Suprapubic skin (tissue), 4 donors: ENCODE results near the gene CERS2. TPM values are rescaled to one million over a fixed set of nuclear protein-coding genes. Genes with fewer than 3 reads are reported as not detected.
A peak's percentile ranks its signal among the peaks of the same experiment; 100 is the strongest.

Experiments
- DNase-seq, 2 donors: peaks; one replicate each; pipeline ENCODE4 v3.0.0-alpha.2; 2019; ENCODE audit warnings: low spot score in 2 of 2
- H3K27ac ChIP-seq: fragments of 200-600 bp; sonication (generic); one replicate; pipeline ENCODE4 v1.5.1; 2019
- H3K27me3 ChIP-seq: fragments of 200-600 bp; sonication (generic); one replicate; pipeline ENCODE4 v1.5.1; 2019
- H3K36me3 ChIP-seq: fragments of 200-600 bp; sonication (generic); one replicate; pipeline ENCODE4 v1.5.1; 2019
- H3K4me1 ChIP-seq: fragments of 200-600 bp; sonication (generic); one replicate; pipeline ENCODE4 v1.5.1; 2019
- H3K4me3 ChIP-seq: fragments of 200-600 bp; sonication (generic); one replicate; pipeline ENCODE4 v1.5.1; 2019; ENCODE audit warnings: mild to moderate bottlenecking
- H3K9me3 ChIP-seq: fragments of 200-600 bp; sonication (generic); one replicate; pipeline ENCODE4 v1.5.1; 2019
- EP300 ChIP-seq: sonication (generic); formaldehyde crosslinking; IDR thresholded peaks from one replicate; pipeline ENCODE4 v1.6.1; 2017; ENCODE audit warnings: antibody characterized with exemption
- POLR2A ChIP-seq, 2 donors: fragments of 450-650 bp; IDR thresholded peaks; one replicate each; pipeline ENCODE4 v1.6.1; 2017; ENCODE audit warnings: antibody characterized with exemption in 2 of 2, mild to moderate bottlenecking in 2 of 2, moderate library complexity in 2 of 2
- POLR2AphosphoS5 ChIP-seq, 3 donors: sonication (generic); formaldehyde crosslinking; IDR thresholded peaks; one replicate each; pipeline ENCODE4 v1.6.1; 2017; ENCODE audit warnings: antibody characterized with exemption in 3 of 3
- WGBS: methylation state at CpG from one replicate; pipeline ENCODE4 v1.1.5; 2018; 5-methylcytosine and 5-hydroxymethylcytosine counted together
- total RNA-seq, 4 donors: library from RNA; depleted of rRNA; stranded (reverse); fragments of >200 nt; gene quantifications; one replicate each; pipeline ENCODE4 v1.1.0, GENCODE V29; 2016
- TF ChIP-seq, protein P1 (sequence below), 2 donors: fragments of 200-600 bp in 1 of 2; fragments of 450-650 bp in 1 of 2; sonication (generic) in 1 of 2; IDR thresholded peaks; one replicate each; pipeline ENCODE4 v1.5.1; 2016 to 2019; ENCODE audit warnings: antibody characterized with exemption in 2 of 2, mild to moderate bottlenecking in 1 of 2, moderate library complexity in 1 of 2

CERS2 gene
- total RNA-seq, 4 donors from 2014 or later: 46.5 to 57.9 (median 51.4) TPM

DNA sequence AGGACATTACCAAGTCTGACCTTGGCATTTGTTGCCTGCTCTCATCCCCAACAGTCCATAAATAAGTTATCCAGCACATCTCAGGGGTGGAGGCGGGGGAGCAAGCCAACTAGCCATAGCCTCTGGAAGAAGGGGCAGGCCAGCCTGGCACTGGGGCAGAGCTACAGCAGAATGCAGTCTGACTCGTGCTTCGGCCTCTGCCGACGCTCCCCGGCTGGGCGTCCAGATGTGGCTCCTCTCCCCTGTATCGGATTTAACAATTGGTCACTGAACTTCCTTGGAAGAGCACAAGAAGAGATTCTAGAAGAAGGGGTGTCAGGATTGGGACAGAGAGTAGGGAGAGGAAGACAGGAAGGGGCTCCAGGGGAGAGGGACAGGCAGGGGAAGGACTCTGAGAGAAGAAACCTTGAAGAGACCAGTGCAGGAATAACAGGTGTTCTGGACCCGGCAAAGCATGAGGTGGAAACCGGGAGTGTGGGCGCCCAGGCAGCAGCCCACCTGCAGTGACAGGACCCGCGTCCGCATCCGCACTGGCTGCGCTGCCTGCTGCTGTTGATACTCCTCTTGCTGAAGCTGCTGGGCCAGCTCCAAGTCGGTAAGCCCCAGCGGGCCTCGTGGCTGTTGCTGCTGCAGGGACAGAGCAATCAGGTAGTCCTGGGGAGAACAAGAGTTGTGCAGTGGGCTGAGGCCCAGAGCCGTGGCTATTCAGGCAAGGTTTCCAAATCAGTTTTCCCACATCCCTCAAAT is 22.7 kb upstream of the CERS2 start:
- Histone ChIP-seq H3K36me3 (peaks cover 54% of the 10 kb centered on the region), H3K9me3 (no peaks in the 10 kb centered on the region), H3K27ac (no peak overlapping the region), H3K27me3 (no peaks in the 10 kb centered on the region), H3K4me1 (peaks cover 18% of the 10 kb centered on the region), H3K4me3 (no peak overlapping the region)
- TF ChIP-seq POLR2AphosphoS5 (IDR thresholded peaks at IDR 0.05): no peak
- no peak for TF ChIP-seq POLR2A (IDR thresholded peaks at IDR 0.05)
- no peak for TF ChIP-seq EP300
- TF ChIP-seq, protein P1, sequence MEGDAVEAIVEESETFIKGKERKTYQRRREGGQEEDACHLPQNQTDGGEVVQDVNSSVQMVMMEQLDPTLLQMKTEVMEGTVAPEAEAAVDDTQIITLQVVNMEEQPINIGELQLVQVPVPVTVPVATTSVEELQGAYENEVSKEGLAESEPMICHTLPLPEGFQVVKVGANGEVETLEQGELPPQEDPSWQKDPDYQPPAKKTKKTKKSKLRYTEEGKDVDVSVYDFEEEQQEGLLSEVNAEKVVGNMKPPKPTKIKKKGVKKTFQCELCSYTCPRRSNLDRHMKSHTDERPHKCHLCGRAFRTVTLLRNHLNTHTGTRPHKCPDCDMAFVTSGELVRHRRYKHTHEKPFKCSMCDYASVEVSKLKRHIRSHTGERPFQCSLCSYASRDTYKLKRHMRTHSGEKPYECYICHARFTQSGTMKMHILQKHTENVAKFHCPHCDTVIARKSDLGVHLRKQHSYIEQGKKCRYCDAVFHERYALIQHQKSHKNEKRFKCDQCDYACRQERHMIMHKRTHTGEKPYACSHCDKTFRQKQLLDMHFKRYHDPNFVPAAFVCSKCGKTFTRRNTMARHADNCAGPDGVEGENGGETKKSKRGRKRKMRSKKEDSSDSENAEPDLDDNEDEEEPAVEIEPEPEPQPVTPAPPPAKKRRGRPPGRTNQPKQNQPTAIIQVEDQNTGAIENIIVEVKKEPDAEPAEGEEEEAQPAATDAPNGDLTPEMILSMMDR (IDR thresholded peaks at IDR 0.05): no peak
- DNase-seq: no peak
- 93% methylated on average over 17 of the region's 20 CpGs for WGBS

DNA sequence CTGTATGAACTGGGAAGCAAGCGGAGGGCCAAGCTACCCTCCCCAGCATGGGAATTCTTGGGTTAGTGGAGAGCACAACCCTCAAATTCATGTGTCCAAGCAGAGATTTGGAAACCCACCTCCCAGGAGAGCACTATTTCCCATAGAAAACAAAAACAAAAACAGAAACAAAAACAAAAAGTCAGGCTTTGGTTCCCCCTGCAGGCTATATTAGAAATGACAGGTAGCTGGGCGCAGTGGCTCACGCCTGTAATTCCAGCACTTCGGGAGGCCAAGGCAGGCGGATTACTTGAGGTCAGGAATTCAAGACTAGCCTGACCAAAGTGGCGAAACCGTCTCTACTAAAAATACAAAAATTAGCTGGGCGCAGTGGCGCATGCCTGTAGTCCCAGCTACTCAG is 21.3 kb upstream of the CERS2 start:
- H3K4me1 ChIP-seq: peaks cover 15% of the 10 kb centered on the region
- H3K9me3 ChIP-seq: no peaks in the 10 kb centered on the region
- no peak overlapping the region for H3K4me3 ChIP-seq
- DNase-seq: peak in 1 of 2 donors; percentile 77
- TF ChIP-seq EP300 (no peak), POLR2A (IDR thresholded peaks at IDR 0.05) (no peak), POLR2AphosphoS5 (IDR thresholded peaks at IDR 0.05) (peak in 1 of 3 donors; percentile 17)
- TF ChIP-seq, protein P1 (IDR thresholded peaks at IDR 0.05): peak; percentile 81 to 84
- H3K27ac ChIP-seq: peak overlapping the region; percentile 76
- H3K36me3 ChIP-seq: peaks cover 40% of the 10 kb centered on the region
- H3K27me3 ChIP-seq: no peaks in the 10 kb centered on the region
- WGBS: 23% methylated on average over 9 of the region's 9 CpGs

DNA sequence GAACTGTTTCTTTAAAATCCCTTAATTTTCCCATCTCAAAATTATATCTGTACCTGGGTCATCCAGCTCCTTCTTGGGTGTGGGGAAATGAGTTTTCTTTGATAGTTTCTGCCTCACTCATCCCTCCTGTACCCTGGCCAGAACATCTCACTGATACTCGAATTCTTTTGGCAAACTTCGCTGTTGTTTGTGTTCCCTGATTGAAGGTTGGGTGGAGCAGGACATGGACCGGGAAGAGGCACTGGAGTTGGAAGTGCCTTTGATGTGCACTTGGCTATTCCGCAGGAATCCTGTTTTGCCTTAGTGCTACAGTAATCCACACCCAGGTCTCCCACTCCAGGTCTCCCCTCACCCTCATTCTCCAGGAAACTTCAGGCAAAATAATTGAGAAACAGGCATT is 20.8 kb upstream of the CERS2 start:
- Histone ChIP-seq H3K27ac (peak overlapping the region; percentile 76), H3K9me3 (no peaks in the 10 kb centered on the region), H3K36me3 (peaks cover 36% of the 10 kb centered on the region), H3K4me1 (peaks cover 15% of the 10 kb centered on the region), H3K4me3 (no peak overlapping the region), H3K27me3 (no peaks in the 10 kb centered on the region)
- WGBS: 21% methylated on average over 4 of the region's 4 CpGs
- TF ChIP-seq POLR2A (IDR thresholded peaks at IDR 0.05) (no peak), EP300 (no peak), POLR2AphosphoS5 (IDR thresholded peaks at IDR 0.05) (no peak)
- TF ChIP-seq, protein P1 (IDR thresholded peaks at IDR 0.05): no peak
- DNase-seq: no peak

DNA sequence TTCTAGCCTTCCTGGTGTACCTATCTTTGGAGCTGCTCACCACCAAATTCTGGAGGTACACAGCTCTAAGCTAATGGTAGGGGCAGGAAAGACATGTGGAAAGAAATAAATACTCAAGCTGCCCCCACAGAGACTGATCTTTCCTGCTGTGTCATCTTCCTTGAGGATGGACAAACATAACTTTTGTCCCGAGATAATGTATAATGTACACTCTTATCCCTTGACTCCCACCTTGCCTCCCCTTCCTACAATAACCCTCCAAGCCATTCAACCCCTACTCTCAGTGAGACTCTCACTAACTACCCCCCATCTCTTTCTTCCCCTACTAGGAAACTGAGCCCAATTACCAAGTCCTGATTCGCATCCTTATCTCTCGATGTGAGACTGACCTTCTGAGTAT is 19.6 kb upstream of the CERS2 start:
- H3K27me3 ChIP-seq: no peaks in the 10 kb centered on the region
- no peak for DNase-seq
- no peak overlapping the region for H3K27ac ChIP-seq
- peaks cover 26% of the 10 kb centered on the region for H3K36me3 ChIP-seq
- H3K9me3 ChIP-seq: no peaks in the 10 kb centered on the region
- no peak for TF ChIP-seq EP300
- no peak for TF ChIP-seq POLR2AphosphoS5 (IDR thresholded peaks at IDR 0.05)
- TF ChIP-seq POLR2A (IDR thresholded peaks at IDR 0.05): no peak
- TF ChIP-seq, protein P1 (IDR thresholded peaks at IDR 0.05): no peak
- WGBS: 85% methylated on average over 3 of the region's 3 CpGs
- no peak overlapping the region for H3K4me3 ChIP-seq
- H3K4me1 ChIP-seq: peaks cover 15% of the 10 kb centered on the region

DNA sequence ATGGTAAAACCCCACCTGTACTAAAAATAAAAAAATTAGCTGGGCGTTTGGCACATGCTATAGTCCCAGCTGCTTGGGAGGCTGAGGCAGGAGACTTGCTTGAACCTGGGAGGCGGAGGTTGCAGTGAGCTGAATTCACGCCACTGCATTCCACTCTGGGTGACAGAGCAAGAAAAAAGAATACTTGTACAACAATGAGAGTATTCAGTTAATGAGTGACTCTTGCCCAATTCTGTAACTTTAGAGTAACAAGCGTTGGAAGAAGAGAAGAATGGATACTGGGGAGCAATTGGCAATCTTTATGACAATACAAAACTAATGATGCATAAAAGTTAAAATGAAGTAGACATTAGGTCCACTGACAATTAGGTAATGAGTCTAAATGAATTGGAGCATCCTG is 18.0 kb upstream of the CERS2 start:
- Histone ChIP-seq H3K9me3 (no peaks in the 10 kb centered on the region), H3K4me1 (peaks cover 15% of the 10 kb centered on the region), H3K4me3 (no peak overlapping the region), H3K36me3 (peaks cover 9% of the 10 kb centered on the region), H3K27me3 (no peaks in the 10 kb centered on the region), H3K27ac (no peak overlapping the region)
- TF ChIP-seq EP300: no peak
- no peak for TF ChIP-seq POLR2A (IDR thresholded peaks at IDR 0.05)
- TF ChIP-seq, protein P1 (IDR thresholded peaks at IDR 0.05): no peak
- no peak for TF ChIP-seq POLR2AphosphoS5 (IDR thresholded peaks at IDR 0.05)
- 61% methylated on average over 4 of the region's 4 CpGs for WGBS
- no peak for DNase-seq
